GM23338 (cell line): Measurements from ENCODE around the gene MEIOC. TPM values are rescaled to one million over a fixed set of nuclear protein-coding genes. Genes with fewer than 3 reads are reported as not detected.

Experiments used
- ATAC-seq: fragments of 200-7000 bp; cut with Tn5 transposase; 3 replicates; pipeline ENCODE4 v1.9.1; 2020
- DNase-seq: peaks from one replicate; pipeline ENCODE4 v3.0.0-alpha.2; 2015; ENCODE audit warnings: low spot score
- H2AFZ ChIP-seq: fragments of 200-600 bp; sonication (generic); 2 replicates; pipeline ENCODE4 v1.8.0; 2016; ENCODE audit warnings: antibody characterized with exemption, mild to moderate bottlenecking, moderate library complexity
- H3F3A ChIP-seq: fragments of 200-600 bp; sonication (generic); replicated peaks from 2 replicates; pipeline ENCODE4 v1.8.0; 2017; ENCODE audit warnings: antibody characterized with exemption, mixed run types, low read depth
- H3K27ac ChIP-seq: fragments of 200-600 bp; sonication (generic); 2 replicates; pipeline ENCODE4 v1.6.1; 2016; ENCODE audit warnings: low read depth
- H3K27me3 ChIP-seq: fragments of 200-600 bp; sonication (generic); 2 replicates; pipeline ENCODE4 v1.8.0; 2016; ENCODE audit warnings: mild to moderate bottlenecking, mixed run types, moderate library complexity; ENCODE audit not compliant: insufficient read depth
- H3K36me3 ChIP-seq: fragments of 200-600 bp; sonication (generic); 2 replicates; pipeline ENCODE4 v1.8.0; 2016; ENCODE audit warnings: mild to moderate bottlenecking; ENCODE audit not compliant: insufficient read depth
- H3K4me1 ChIP-seq: fragments of 200-600 bp; sonication (generic); 2 replicates; pipeline ENCODE4 v1.8.0; 2016; ENCODE audit warnings: mild to moderate bottlenecking, moderate library complexity; ENCODE audit not compliant: insufficient read depth
- H3K4me2 ChIP-seq: fragments of 200-600 bp; sonication (generic); 2 replicates; pipeline ENCODE4 v1.7.1; 2017; ENCODE audit warnings: mixed run types
- H3K4me3 ChIP-seq: fragments of 200-600 bp; sonication (generic); 2 replicates; pipeline ENCODE4 v1.6.1; 2016; ENCODE audit warnings: mixed run types
- H3K79me2 ChIP-seq: fragments of 200-600 bp; sonication (generic); replicated peaks from 2 replicates; pipeline ENCODE4 v1.8.0; 2017; ENCODE audit warnings: mild to moderate bottlenecking; ENCODE audit not compliant: insufficient read depth
- H3K9me2 ChIP-seq: fragments of 200-600 bp; sonication (generic); 2 replicates; pipeline ENCODE4 v1.8.0; 2017; ENCODE audit not compliant: insufficient read depth
- H4K20me1 ChIP-seq: fragments of 200-600 bp; sonication (generic); replicated peaks from 2 replicates; pipeline ENCODE4 v1.8.0; 2017; ENCODE audit warnings: mild to moderate bottlenecking; ENCODE audit not compliant: insufficient read depth
- H3K27ac Mint-ChIP-seq: 2 replicates; pipeline ENCODE4 v1.8.0; 2020; ENCODE audit warnings: inconsistent platforms, mild to moderate bottlenecking, moderate library complexity, mixed read lengths
- H3K27me3 Mint-ChIP-seq: 3 replicates; pipeline ENCODE4 v1.8.0; 2022; ENCODE audit warnings: low read depth, mild to moderate bottlenecking, moderate library complexity, mixed read lengths, inconsistent platforms; ENCODE audit not compliant: insufficient read depth, poor library complexity
- H3K36me3 Mint-ChIP-seq: 3 replicates; pipeline ENCODE4 v1.8.0; 2021; ENCODE audit warnings: low read depth, mild to moderate bottlenecking, inconsistent platforms, moderate library complexity, mixed read lengths
- H3K4me1 Mint-ChIP-seq: 3 replicates; pipeline ENCODE4 v1.8.0; 2020; ENCODE audit warnings: mild to moderate bottlenecking, inconsistent platforms, mixed read lengths
- H3K4me3 Mint-ChIP-seq: 3 replicates; pipeline ENCODE4 v1.8.0; 2021; ENCODE audit warnings: moderate library complexity, mild to moderate bottlenecking, inconsistent platforms, mixed read lengths
- H3K9me3 Mint-ChIP-seq: 3 replicates; pipeline ENCODE4 v1.8.0; 2020; ENCODE audit warnings: moderate library complexity, mild to moderate bottlenecking, inconsistent platforms, mixed read lengths
- CREB1 ChIP-seq: fragments of 250-450 bp; sonication (Bioruptor Pico); IDR thresholded peaks from 2 replicates; pipeline ENCODE4 v1.5.0; 2020; ENCODE audit warnings: low read depth, mild to moderate bottlenecking, moderate library complexity
- ETS1 ChIP-seq: IDR thresholded peaks from 2 replicates; pipeline ENCODE4 v1.6.1; 2016; ENCODE audit warnings: antibody characterized with exemption
- EZH2 ChIP-seq: fragments of 200-600 bp; sonication (generic); IDR thresholded peaks from one replicate; pipeline ENCODE4 v1.8.0; 2017; ENCODE audit warnings: antibody characterized with exemption, mild to moderate bottlenecking, low read depth; ENCODE audit not compliant: unreplicated experiment
- EZH2phosphoT487 ChIP-seq: fragments of 200-600 bp; sonication (generic); IDR thresholded peaks from one replicate; pipeline ENCODE4 v1.8.1; 2018; ENCODE audit warnings: antibody characterized with exemption; ENCODE audit not compliant: unreplicated experiment
- JUNB ChIP-seq: IDR thresholded peaks from one replicate; pipeline ENCODE4 v1.6.1; 2016; ENCODE audit warnings: antibody characterized with exemption; ENCODE audit not compliant: unreplicated experiment
- NANOG ChIP-seq: IDR thresholded peaks from 2 replicates; pipeline ENCODE4 v1.6.1; 2016; ENCODE audit warnings: antibody characterized with exemption, borderline replicate concordance
- POLR2AphosphoS5 ChIP-seq: IDR thresholded peaks from 2 replicates; pipeline ENCODE4 v1.6.1; 2016; ENCODE audit warnings: antibody characterized with exemption, low read depth
- STAT1 ChIP-seq: IDR thresholded peaks from one replicate; pipeline ENCODE4 v1.6.1; 2016; ENCODE audit warnings: antibody characterized with exemption; ENCODE audit not compliant: unreplicated experiment
- ZNF114 ChIP-seq: fragments of 250-450 bp; sonication (Bioruptor Pico); IDR thresholded peaks from 2 replicates; pipeline ENCODE4 v1.5.0; 2020; ENCODE audit warnings: mild to moderate bottlenecking, moderate library complexity
- ZNF331 ChIP-seq: fragments of 250-450 bp; sonication (Bioruptor Pico); IDR thresholded peaks from 2 replicates; pipeline ENCODE4 v1.5.0; 2020; ENCODE audit warnings: low read depth, mild to moderate bottlenecking, moderate library complexity
- polyA plus RNA-seq: library from polyadenylated mRNA; unstranded; fragments of >200 nt; fragmentation: Nextera tagmentation; extraction: Ambion mirVana; gene quantifications from 2 replicates; pipeline ENCODE4 v1.2.1, GENCODE V29; 2016
- total RNA-seq: library from RNA; depleted of rRNA; stranded (reverse); fragments of >200 nt; shearing (Covaris generic); gene quantifications from 2 replicates; pipeline ENCODE4 v1.2.3, GENCODE V29; 2014
- TF ChIP-seq, protein P1 (sequence below): fragments of 250-450 bp; sonication (Bioruptor Pico); IDR thresholded peaks from 2 replicates; pipeline ENCODE4 v1.5.0; 2020; ENCODE audit warnings: mild to moderate bottlenecking, moderate library complexity
- TF ChIP-seq, protein P2 (sequence below): IDR thresholded peaks from one replicate; pipeline ENCODE4 v1.6.1; 2018; ENCODE audit warnings: antibody characterized with exemption; ENCODE audit not compliant: unreplicated experiment
- TF ChIP-seq, protein P3 (sequence below), 2 experiments: fragments of 200-600 bp in 1 of 2; sonication (generic) in 1 of 2; conservative IDR thresholded peaks; 2 replicates each; pipeline versions ENCODE4 v1.5.1 to v1.6.1; 2016 to 2017; ENCODE audit warnings: antibody characterized with exemption in 2 of 2, low read depth in 2 of 2, mild to moderate bottlenecking in 2 of 2, moderate library complexity in 1 of 2

MEIOC gene
- total and polyA plus RNA-seq, 2 experiments from 2014 or later: 2.1 to 23.8 TPM

GRCh38 chr17:44693609-44694008 lies 37.3 kb downstream of the MEIOC start:
- Histone ChIP-seq H3K4me3 (no peak overlapping the region), H4K20me1 (no peaks in the 10 kb centered on the region), H3K36me3 (no peaks in the 10 kb centered on the region), H3K27me3 (no peaks in the 10 kb centered on the region), H3K4me1 (peaks cover 3% of the 10 kb centered on the region; the same call in 1 of the 2 replicates), H3K79me2 (peaks cover 9% of the 10 kb centered on the region), H2AFZ (no peak overlapping the region), H3K4me2 (no peak overlapping the region), H3K9me2 (no peaks in the 10 kb centered on the region), H3K27ac (no peak overlapping the region), H3F3A (no peaks in the 10 kb centered on the region; the same call in 1 of the 2 replicates)
- no peak for TF ChIP-seq JUNB
- no peak for TF ChIP-seq STAT1
- TF ChIP-seq ZNF331 (CRISPR knock-in tag): no peak
- TF ChIP-seq CREB1 (CRISPR knock-in tag): no peak
- TF ChIP-seq, protein P1, sequence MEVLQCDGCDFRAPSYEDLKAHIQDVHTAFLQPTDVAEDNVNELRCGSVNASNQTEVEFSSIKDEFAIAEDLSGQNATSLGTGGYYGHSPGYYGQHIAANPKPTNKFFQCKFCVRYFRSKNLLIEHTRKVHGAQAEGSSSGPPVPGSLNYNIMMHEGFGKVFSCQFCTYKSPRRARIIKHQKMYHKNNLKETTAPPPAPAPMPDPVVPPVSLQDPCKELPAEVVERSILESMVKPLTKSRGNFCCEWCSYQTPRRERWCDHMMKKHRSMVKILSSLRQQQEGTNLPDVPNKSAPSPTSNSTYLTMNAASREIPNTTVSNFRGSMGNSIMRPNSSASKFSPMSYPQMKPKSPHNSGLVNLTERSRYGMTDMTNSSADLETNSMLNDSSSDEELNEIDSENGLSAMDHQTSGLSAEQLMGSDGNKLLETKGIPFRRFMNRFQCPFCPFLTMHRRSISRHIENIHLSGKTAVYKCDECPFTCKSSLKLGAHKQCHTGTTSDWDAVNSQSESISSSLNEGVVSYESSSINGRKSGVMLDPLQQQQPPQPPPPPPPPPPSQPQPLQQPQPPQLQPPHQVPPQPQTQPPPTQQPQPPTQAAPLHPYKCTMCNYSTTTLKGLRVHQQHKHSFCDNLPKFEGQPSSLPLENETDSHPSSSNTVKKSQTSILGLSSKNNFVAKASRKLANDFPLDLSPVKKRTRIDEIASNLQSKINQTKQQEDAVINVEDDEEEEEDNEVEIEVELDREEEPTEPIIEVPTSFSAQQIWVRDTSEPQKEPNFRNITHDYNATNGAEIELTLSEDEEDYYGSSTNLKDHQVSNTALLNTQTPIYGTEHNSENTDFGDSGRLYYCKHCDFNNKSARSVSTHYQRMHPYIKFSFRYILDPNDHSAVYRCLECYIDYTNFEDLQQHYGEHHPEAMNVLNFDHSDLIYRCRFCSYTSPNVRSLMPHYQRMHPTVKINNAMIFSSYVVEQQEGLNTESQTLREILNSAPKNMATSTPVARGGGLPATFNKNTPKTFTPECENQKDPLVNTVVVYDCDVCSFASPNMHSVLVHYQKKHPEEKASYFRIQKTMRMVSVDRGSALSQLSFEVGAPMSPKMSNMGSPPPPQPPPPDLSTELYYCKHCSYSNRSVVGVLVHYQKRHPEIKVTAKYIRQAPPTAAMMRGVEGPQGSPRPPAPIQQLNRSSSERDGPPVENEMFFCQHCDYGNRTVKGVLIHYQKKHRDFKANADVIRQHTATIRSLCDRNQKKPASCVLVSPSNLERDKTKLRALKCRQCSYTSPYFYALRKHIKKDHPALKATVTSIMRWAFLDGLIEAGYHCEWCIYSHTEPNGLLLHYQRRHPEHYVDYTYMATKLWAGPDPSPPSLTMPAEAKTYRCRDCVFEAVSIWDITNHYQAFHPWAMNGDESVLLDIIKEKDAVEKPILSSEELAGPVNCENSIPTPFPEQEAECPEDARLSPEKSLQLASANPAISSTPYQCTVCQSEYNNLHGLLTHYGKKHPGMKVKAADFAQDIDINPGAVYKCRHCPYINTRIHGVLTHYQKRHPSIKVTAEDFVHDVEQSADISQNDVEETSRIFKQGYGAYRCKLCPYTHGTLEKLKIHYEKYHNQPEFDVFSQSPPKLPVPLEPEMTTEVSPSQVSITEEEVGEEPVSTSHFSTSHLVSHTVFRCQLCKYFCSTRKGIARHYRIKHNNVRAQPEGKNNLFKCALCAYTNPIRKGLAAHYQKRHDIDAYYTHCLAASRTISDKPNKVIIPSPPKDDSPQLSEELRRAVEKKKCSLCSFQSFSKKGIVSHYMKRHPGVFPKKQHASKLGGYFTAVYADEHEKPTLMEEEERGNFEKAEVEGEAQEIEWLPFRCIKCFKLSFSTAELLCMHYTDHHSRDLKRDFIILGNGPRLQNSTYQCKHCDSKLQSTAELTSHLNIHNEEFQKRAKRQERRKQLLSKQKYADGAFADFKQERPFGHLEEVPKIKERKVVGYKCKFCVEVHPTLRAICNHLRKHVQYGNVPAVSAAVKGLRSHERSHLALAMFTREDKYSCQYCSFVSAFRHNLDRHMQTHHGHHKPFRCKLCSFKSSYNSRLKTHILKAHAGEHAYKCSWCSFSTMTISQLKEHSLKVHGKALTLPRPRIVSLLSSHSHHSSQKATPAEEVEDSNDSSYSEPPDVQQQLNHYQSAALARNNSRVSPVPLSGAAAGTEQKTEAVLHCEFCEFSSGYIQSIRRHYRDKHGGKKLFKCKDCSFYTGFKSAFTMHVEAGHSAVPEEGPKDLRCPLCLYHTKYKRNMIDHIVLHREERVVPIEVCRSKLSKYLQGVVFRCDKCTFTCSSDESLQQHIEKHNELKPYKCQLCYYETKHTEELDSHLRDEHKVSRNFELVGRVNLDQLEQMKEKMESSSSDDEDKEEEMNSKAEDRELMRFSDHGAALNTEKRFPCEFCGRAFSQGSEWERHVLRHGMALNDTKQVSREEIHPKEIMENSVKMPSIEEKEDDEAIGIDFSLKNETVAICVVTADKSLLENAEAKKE (CRISPR knock-in tag): no peak
- TF ChIP-seq EZH2: no peak
- TF ChIP-seq NANOG: no peak
- TF ChIP-seq POLR2AphosphoS5: no peak
- TF ChIP-seq, protein P2, sequence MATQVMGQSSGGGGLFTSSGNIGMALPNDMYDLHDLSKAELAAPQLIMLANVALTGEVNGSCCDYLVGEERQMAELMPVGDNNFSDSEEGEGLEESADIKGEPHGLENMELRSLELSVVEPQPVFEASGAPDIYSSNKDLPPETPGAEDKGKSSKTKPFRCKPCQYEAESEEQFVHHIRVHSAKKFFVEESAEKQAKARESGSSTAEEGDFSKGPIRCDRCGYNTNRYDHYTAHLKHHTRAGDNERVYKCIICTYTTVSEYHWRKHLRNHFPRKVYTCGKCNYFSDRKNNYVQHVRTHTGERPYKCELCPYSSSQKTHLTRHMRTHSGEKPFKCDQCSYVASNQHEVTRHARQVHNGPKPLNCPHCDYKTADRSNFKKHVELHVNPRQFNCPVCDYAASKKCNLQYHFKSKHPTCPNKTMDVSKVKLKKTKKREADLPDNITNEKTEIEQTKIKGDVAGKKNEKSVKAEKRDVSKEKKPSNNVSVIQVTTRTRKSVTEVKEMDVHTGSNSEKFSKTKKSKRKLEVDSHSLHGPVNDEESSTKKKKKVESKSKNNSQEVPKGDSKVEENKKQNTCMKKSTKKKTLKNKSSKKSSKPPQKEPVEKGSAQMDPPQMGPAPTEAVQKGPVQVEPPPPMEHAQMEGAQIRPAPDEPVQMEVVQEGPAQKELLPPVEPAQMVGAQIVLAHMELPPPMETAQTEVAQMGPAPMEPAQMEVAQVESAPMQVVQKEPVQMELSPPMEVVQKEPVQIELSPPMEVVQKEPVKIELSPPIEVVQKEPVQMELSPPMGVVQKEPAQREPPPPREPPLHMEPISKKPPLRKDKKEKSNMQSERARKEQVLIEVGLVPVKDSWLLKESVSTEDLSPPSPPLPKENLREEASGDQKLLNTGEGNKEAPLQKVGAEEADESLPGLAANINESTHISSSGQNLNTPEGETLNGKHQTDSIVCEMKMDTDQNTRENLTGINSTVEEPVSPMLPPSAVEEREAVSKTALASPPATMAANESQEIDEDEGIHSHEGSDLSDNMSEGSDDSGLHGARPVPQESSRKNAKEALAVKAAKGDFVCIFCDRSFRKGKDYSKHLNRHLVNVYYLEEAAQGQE: no peak
- TF ChIP-seq, protein P3, sequence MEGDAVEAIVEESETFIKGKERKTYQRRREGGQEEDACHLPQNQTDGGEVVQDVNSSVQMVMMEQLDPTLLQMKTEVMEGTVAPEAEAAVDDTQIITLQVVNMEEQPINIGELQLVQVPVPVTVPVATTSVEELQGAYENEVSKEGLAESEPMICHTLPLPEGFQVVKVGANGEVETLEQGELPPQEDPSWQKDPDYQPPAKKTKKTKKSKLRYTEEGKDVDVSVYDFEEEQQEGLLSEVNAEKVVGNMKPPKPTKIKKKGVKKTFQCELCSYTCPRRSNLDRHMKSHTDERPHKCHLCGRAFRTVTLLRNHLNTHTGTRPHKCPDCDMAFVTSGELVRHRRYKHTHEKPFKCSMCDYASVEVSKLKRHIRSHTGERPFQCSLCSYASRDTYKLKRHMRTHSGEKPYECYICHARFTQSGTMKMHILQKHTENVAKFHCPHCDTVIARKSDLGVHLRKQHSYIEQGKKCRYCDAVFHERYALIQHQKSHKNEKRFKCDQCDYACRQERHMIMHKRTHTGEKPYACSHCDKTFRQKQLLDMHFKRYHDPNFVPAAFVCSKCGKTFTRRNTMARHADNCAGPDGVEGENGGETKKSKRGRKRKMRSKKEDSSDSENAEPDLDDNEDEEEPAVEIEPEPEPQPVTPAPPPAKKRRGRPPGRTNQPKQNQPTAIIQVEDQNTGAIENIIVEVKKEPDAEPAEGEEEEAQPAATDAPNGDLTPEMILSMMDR (conservative IDR thresholded peaks at IDR 0.05; ENCODE audit: low read depth in 2 of 2): no peak
- no peak for TF ChIP-seq ZNF114
- no peak for TF ChIP-seq EZH2phosphoT487
- TF ChIP-seq ETS1: no peak
- DNase-seq (no peak), ATAC-seq (no peak)
- Mint-ChIP-seq H3K9me3 (no peaks in the 10 kb centered on the region), H3K4me1 (peaks cover 5% of the 10 kb centered on the region), H3K27ac (no peak overlapping the region), H3K27me3 (peaks cover 9% of the 10 kb centered on the region), H3K36me3 (no peaks in the 10 kb centered on the region), H3K4me3 (no peak overlapping the region)
